Upper lobe of right lung (tissue), 1 donor: ENCODE measurements around the gene HOXC9. TPM values are rescaled to one million over a fixed set of nuclear protein-coding genes. Genes with fewer than 3 reads are reported as not detected.

Experiments used
- ATAC-seq: fragments of 200-7000 bp; cut with Tn5 transposase; one replicate; pipeline ENCODE4 v1.9.1; 2020; ENCODE audit warnings: mild to moderate bottlenecking, moderate library complexity
- DNase-seq: peaks from one replicate; pipeline ENCODE4 v3.0.0-alpha.2; 2020
- H3K27ac ChIP-seq: fragments of 200-600 bp; one replicate; pipeline ENCODE4 v1.8.0; 2022
- H3K27me3 ChIP-seq: fragments of 200-600 bp; one replicate; pipeline ENCODE4 v1.8.0; 2022; ENCODE audit warnings: mild to moderate bottlenecking
- H3K36me3 ChIP-seq: fragments of 200-600 bp; one replicate; pipeline ENCODE4 v1.8.0; 2022
- H3K4me1 ChIP-seq: fragments of 200-600 bp; one replicate; pipeline ENCODE4 v1.8.0; 2022
- H3K4me3 ChIP-seq: fragments of 200-600 bp; one replicate; pipeline ENCODE4 v1.8.0; 2022; ENCODE audit warnings: mild to moderate bottlenecking
- H3K9me3 ChIP-seq: fragments of 200-600 bp; one replicate; pipeline ENCODE4 v1.8.0; 2022
- CTCF ChIP-seq: fragments of 200-600 bp; IDR thresholded peaks from one replicate; pipeline ENCODE4 v1.8.0; 2022; ENCODE audit warnings: antibody characterized with exemption
- intact Hi-C: fragments of 100-400 bp; cut with DNase I; formaldehyde crosslinking; loops from one replicate; pipeline ENCODE4 v1.11.0; 2022
- total RNA-seq: library from RNA; stranded (reverse); fragmentation: NEBNext Ultra II Directional; extraction: Animal tissue kit (Norgen Biotek cat#: 25700); gene quantifications from one replicate; pipeline ENCODE4 v1.2.1, GENCODE V29; 2021
- donor health status: DM: no; HTN: yes; CAD: no; lungs with severe emphysema.

The HOXC9 gene
- total RNA-seq, 1 donor from 2014 or later: 0.61 TPM

- no peaks in the 10 kb centered on the region for H3K36me3 ChIP-seq
- TF ChIP-seq CTCF: no peak
- no peak for DNase-seq
- H3K4me1 ChIP-seq: peaks cover 3% of the 10 kb centered on the region
- no peak for ATAC-seq
- no peak overlapping the region for H3K27ac ChIP-seq
- H3K9me3 ChIP-seq: no peaks in the 10 kb centered on the region
- H3K27me3 ChIP-seq: peaks cover 99% of the 10 kb centered on the region
- H3K4me3 ChIP-seq: no peak overlapping the region
- intact Hi-C loops: no loop called here
These were observed 19.0 kb upstream of the HOXC9 start for GRCh38 chr12:53980802-53981496.

GRCh38 chr12:53981634-53982565, 18.1 kb upstream of the HOXC9 start:
- no peaks in the 10 kb centered on the region for H3K36me3 ChIP-seq
- no peak overlapping the region for H3K4me3 ChIP-seq
- intact Hi-C loops: no loop called here
- H3K4me1 ChIP-seq: peaks cover 7% of the 10 kb centered on the region
- DNase-seq (no peak), ATAC-seq (no peak)
- no peak for TF ChIP-seq CTCF
- H3K27ac ChIP-seq: no peak overlapping the region
- H3K9me3 ChIP-seq: no peaks in the 10 kb centered on the region
- H3K27me3 ChIP-seq: peaks cover 99% of the 10 kb centered on the region

- DNase-seq: no peak
These were observed 17.1 kb upstream of the HOXC9 start for GRCh38 chr12:53982648-53983567.

GRCh38 chr12:53983568-53983949, 16.4 kb upstream of the HOXC9 start:
- H3K27ac ChIP-seq: no peak overlapping the region

More at GRCh38 chr12:53982648-53983567, 17.1 kb upstream of the HOXC9 start:
- Histone ChIP-seq H3K4me1 (peaks cover 7% of the 10 kb centered on the region), H3K9me3 (no peaks in the 10 kb centered on the region), H3K4me3 (no peak overlapping the region), H3K27me3 (peaks cover 99% of the 10 kb centered on the region), H3K27ac (no peak overlapping the region), H3K36me3 (no peaks in the 10 kb centered on the region)
- no peak for TF ChIP-seq CTCF
- intact Hi-C loops: no loop called here
- no peak for ATAC-seq

More at GRCh38 chr12:53983568-53983949, 16.4 kb upstream of the HOXC9 start:
- intact Hi-C loops: no loop called here
- Histone ChIP-seq H3K4me1 (peaks cover 7% of the 10 kb centered on the region), H3K9me3 (no peaks in the 10 kb centered on the region), H3K4me3 (no peak overlapping the region), H3K36me3 (no peaks in the 10 kb centered on the region), H3K27me3 (peaks cover 99% of the 10 kb centered on the region)
- TF ChIP-seq CTCF: no peak
- no peak for DNase-seq
- ATAC-seq: no peak
